GM13977 (cell line): ENCODE measurements around the gene MRGPRD.

ENCODE experiments used
- DNase-seq: peaks from one replicate; pipeline ENCODE4 v3.0.0; 2012; ENCODE audit warnings: low spot score
- in situ Hi-C: fragments of 300-500 bp; cut with MboI; formaldehyde crosslinking; loops from one replicate; pipeline ENCODE4 v1.12.0; 2022; ENCODE audit warnings: low sequenced_read_pairs, low pct_unique_long_range_greater_than_20kb, mixed read lengths, inconsistent platforms; ENCODE audit not compliant: unreplicated experiment
- TF ChIP-seq, protein P1 (sequence below): IDR thresholded peaks from 2 replicates; pipeline ENCODE4 v1.5.1; 2012; ENCODE audit warnings: mild to moderate bottlenecking, control low read depth; ENCODE audit not compliant: insufficient read depth; ENCODE audit errors: extremely low read depth, missing control alignments

The MRGPRD gene

DNA sequence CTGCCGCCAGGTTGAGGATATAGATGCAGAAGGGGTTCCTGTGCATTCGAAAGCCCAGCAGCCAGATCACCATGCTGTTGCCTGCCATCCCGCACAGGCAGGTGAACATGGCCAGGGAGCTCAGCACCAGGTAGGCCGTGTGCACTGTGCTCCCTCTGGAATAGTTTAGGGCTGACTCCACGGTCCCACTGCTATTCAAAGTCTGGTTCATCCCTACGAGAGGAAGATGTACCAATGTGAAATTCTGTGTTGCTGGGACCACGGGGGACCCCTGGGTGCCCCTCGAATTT is at the start of gene MRGPRD:
TSS of gene MRGPRD (minus strand) at position 211 of the 290 bp plus-strand sequence. CDS start at position 211, 0 bp downstream.
- no peak for DNase-seq
- TF ChIP-seq, protein P1, sequence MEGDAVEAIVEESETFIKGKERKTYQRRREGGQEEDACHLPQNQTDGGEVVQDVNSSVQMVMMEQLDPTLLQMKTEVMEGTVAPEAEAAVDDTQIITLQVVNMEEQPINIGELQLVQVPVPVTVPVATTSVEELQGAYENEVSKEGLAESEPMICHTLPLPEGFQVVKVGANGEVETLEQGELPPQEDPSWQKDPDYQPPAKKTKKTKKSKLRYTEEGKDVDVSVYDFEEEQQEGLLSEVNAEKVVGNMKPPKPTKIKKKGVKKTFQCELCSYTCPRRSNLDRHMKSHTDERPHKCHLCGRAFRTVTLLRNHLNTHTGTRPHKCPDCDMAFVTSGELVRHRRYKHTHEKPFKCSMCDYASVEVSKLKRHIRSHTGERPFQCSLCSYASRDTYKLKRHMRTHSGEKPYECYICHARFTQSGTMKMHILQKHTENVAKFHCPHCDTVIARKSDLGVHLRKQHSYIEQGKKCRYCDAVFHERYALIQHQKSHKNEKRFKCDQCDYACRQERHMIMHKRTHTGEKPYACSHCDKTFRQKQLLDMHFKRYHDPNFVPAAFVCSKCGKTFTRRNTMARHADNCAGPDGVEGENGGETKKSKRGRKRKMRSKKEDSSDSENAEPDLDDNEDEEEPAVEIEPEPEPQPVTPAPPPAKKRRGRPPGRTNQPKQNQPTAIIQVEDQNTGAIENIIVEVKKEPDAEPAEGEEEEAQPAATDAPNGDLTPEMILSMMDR: no peak
- in situ Hi-C loops: no loop called here

GRCh38 chr11:69030301-69030700 is 49.5 kb upstream of the MRGPRD start:
- TF ChIP-seq, protein P1: no peak

DNA sequence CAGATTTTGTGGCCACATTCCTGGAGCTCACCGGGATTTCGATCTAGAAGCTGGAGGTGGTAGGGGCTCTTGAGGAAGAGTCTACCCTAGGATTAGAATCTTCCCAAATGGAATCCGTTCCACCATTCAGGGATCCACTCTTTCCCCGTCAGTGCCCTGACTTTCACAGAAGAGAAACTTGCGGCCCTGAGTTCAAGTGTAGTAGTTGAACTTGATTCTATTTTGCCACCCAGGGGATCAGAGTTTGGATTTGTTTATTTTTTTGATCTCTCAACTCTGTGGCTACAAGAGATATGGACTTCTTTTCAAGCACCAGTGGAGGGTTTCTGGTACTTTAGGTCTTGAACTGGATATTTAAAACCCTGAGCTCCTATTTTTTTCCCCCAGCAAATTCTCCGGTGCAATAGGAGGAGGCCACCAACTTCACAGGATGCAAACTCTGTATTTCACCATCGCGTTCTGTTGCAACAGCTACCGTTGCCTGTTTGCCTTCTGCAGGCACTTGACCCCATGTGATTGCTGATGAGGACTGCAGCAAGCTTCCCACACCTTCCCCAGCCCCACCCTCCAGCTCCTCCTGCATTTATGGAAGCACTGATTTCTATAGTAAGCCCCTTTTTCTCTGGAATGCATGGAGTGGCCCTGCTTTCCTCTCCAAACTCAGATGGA is 47.1 kb upstream of the MRGPRD start:
- DNase-seq: no peak
- TF ChIP-seq, protein P1: no peak
- in situ Hi-C loops: no loop called here

More at GRCh38 chr11:69030301-69030700, 49.5 kb upstream of the MRGPRD start:
- in situ Hi-C loops: no loop called here
- DNase-seq: no peak

DNA sequence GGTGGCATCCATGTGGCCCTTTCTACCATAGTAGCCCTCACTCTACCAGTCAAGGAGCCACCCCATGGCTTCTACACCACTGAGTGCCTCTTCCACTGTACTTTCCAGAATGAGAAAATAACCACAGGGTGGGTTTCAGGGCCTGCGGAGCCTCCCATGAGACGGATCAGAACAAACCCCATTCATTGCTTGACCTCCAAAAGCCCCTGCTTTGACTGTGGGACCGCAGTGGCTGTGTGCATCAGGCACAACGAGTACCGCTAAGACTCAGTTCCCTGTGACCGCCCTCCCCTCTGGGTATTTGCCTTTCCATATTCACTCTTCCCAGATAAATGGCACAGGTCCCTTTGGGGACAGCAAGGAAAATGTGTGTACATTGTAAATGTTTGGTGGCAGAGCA is 43.7 kb upstream of the MRGPRD start:
- in situ Hi-C loops: no loop called here
- DNase-seq: no peak
- TF ChIP-seq, protein P1: no peak

DNA sequence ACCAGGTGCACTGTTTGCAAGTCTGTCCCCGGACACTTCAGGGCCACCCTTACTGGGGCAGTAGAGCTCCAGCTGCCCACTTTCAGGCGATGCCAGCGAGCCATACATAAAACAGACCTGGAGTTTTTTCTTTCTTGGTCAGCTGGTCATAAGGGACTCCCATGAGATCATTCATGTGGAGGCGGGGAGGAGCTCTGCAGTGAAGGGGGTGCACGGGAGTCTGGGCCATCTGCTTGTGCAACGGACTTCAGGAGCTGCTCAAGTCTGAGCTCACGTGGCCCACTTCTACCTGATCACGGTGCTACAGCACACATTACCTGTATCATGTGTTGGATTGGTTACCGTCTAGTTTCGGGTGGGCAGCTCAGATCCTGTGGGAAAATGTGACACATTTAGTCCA is 41.5 kb upstream of the MRGPRD start:
- TF ChIP-seq, protein P1: no peak
- in situ Hi-C loops: no loop called here
- DNase-seq: no peak

GRCh38 chr11:69018924-69019323 is 38.1 kb upstream of the MRGPRD start:
- TF ChIP-seq, protein P1: no peak
- in situ Hi-C loops: no loop called here
- no peak for DNase-seq
